Spinal cord (tissue), 10 donors: ENCODE measurements around the gene ABLIM3. TPM values are rescaled to one million over a fixed set of nuclear protein-coding genes. Genes with fewer than 3 reads are reported as not detected.

ENCODE experiments used
- DNase-seq, 6 donors: peaks; one replicate each; pipeline versions ENCODE4 v3.0.0 to v3.0.0-alpha.2; 2013 to 2015; ENCODE audit warnings: low spot score in 6 of 6, low read depth in 4 of 6
- H3K27ac ChIP-seq: one replicate; pipeline ENCODE4 v1.5.1; 2013; ENCODE audit warnings: low read depth, low read length, control low read depth
- H3K27me3 ChIP-seq: one replicate; pipeline ENCODE4 v1.6.1; 2013; ENCODE audit warnings: low read length; ENCODE audit not compliant: control insufficient read depth, insufficient read depth
- H3K36me3 ChIP-seq: one replicate; pipeline ENCODE4 v1.6.1; 2013; ENCODE audit warnings: low read length; ENCODE audit not compliant: control insufficient read depth, insufficient read depth
- H3K4me1 ChIP-seq: one replicate; pipeline ENCODE4 v1.6.1; 2013; ENCODE audit warnings: low read length; ENCODE audit not compliant: control insufficient read depth, insufficient read depth
- H3K4me3 ChIP-seq: one replicate; pipeline ENCODE4 v1.5.1; 2013; ENCODE audit warnings: low read depth, low read length, control low read depth
- H3K9me3 ChIP-seq: one replicate; pipeline ENCODE4 v1.6.1; 2013; ENCODE audit warnings: low read length; ENCODE audit not compliant: control insufficient read depth, insufficient read depth
- WGBS: methylation state at CpG from one replicate; pipeline ENCODE4 v1.1.5; 2013; ENCODE audit warnings: missing lambda C conversion rate; ENCODE audit not compliant: insufficient coverage; 5-methylcytosine and 5-hydroxymethylcytosine counted together
- polyA plus RNA-seq, 2 donors: library from polyadenylated mRNA; unstranded; fragments of 120-200 nt; gene quantifications; one replicate each; pipeline ENCODE4 v1.2.1, GENCODE V29; 2013; ENCODE audit not compliant: insufficient read length in 2 of 2
- total RNA-seq, 2 donors: library from RNA; depleted of rRNA in 1 of 2; stranded (reverse); fragments of 120-200 nt in 1 of 2; fragments of >200 nt in 1 of 2; gene quantifications; one replicate each; pipeline versions ENCODE4 v1.2.3 to v1.2.4, GENCODE V29; 2013 to 2014
- donor health status: healthy.

The ABLIM3 gene
- total and polyA plus RNA-seq, 4 donors, result 32.6 to 94.7 (median 61.3) TPM

- 55% methylated on average over 6 of the region's 10 CpGs for WGBS
- H3K9me3 ChIP-seq, result no peaks in the 10 kb centered on the region
- no peak for DNase-seq
- peaks cover 10% of the 10 kb centered on the region for H3K4me1 ChIP-seq
- no peaks in the 10 kb centered on the region for H3K36me3 ChIP-seq
- H3K27ac ChIP-seq, result no peak overlapping the region
- no peaks in the 10 kb centered on the region for H3K27me3 ChIP-seq
- H3K4me3 ChIP-seq, result no peak overlapping the region
Measured at GRCh38 chr5:149294872-149295829, 153.9 kb downstream of the ABLIM3 start.

DNA sequence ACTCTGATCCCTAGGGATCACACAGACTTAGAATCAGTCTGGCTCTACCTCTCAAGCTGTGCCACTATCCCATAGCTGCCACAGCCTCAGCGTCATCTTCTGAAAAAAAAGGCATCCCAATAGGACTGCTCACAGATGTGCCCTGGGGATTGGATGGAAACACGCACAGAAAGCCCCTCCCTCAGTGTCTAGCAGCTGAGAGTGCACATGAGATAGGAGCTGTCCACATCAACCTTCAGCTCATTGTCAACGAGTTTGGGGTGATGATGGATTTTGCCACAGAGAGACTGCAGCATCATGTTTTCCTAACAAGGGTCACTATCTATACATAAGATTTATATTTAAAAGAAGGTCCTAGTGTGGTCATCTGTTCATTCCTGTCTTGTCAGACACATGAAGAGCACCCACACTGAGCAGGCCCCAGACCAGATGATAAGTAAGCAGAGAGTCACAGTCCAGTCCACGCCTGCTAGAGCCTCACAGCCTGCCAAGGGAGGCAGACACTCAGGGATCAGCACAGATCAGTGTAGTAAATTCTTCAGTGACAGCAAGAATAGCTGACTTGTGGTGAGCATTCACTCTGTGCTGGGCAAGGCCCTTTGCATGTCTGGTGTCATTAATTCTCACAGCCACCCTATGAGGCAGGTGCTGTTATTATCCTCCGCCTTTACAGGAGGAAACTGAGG lies 156.2 kb downstream of the ABLIM3 start:
- Histone ChIP-seq H3K4me1 (peaks cover 10% of the 10 kb centered on the region), H3K9me3 (no peaks in the 10 kb centered on the region), H3K4me3 (no peak overlapping the region), H3K36me3 (no peaks in the 10 kb centered on the region), H3K27me3 (no peaks in the 10 kb centered on the region), H3K27ac (peak overlapping the region; percentile 19)
- DNase-seq, result no peak
- 93% methylated on average over 1 of the region's 5 CpGs for WGBS

- Histone ChIP-seq H3K4me3 (no peak overlapping the region), H3K9me3 (no peaks in the 10 kb centered on the region), H3K27me3 (no peaks in the 10 kb centered on the region), H3K4me1 (peaks cover 10% of the 10 kb centered on the region), H3K36me3 (no peaks in the 10 kb centered on the region), H3K27ac (peak overlapping the region; percentile 19)
- DNase-seq, result peak in 1 of 6 donors; percentile 24
- no CpG with 5 or more reads among the region's 1 CpG for WGBS
Measured at GRCh38 chr5:149298163-149298562, 156.9 kb downstream of the ABLIM3 start.

- Histone ChIP-seq H3K4me1 (peaks cover 10% of the 10 kb centered on the region), H3K4me3 (no peak overlapping the region), H3K36me3 (no peaks in the 10 kb centered on the region), H3K27ac (peak overlapping the region; percentile 36), H3K27me3 (no peaks in the 10 kb centered on the region), H3K9me3 (no peaks in the 10 kb centered on the region)
- WGBS, result 78% methylated on average over 9 of the region's 11 CpGs
- DNase-seq, result no peak
Measured at GRCh38 chr5:149298842-149299404, 157.6 kb downstream of the ABLIM3 start.

DNA sequence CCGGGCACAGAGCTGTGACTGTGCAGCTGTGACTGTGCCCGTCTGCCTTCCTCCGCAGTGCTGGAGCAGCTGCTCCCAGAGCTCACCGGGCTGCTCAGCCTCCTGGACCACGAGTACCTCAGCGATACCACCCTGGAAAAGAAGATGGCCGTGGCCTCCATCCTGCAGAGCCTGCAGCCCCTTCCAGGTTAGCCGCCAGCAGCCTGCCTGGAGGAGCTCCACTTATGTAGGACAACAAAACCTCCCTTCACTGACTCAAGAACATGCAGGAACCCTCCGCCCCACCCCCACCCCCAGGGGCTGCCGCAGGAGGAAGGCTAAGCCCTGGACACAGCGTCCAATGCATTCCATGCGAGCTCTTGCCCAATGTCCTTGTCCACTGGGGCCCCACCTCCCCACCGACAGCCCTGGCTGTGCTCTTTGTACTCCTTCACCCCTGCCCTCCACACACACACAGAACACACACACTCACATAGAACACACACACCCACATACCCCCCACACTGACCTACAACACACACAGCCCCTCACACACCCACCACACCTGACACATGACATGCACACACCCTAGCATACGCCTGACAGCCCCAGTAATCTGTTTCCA lies 158.3 kb downstream of the ABLIM3 start:
- Histone ChIP-seq H3K9me3 (no peaks in the 10 kb centered on the region), H3K27me3 (no peaks in the 10 kb centered on the region), H3K4me1 (peaks cover 13% of the 10 kb centered on the region), H3K27ac (peak overlapping the region; percentile 36), H3K36me3 (no peaks in the 10 kb centered on the region), H3K4me3 (no peak overlapping the region)
- WGBS, result 87% methylated on average over 14 of the region's 14 CpGs
- no peak for DNase-seq

DNA sequence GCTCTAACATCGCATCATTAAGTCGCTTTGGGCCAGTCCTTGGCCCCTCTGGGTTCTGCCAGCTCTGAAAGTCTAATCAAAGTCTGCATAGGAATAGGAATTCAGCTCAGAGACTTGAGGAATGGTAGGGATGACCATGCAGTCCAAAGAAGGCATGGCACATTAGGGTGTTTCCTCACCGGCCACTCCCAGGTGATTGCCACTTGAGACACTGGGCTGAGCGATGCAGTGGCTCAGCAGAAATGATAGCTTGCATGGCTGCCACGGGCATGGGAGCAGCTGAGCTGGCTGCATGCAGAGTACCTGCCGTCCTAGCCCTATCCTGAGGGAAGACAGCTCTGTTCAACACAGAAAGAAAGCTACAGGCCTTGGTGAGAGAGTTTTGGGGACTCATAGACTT lies 159.1 kb downstream of the ABLIM3 start:
- WGBS, result 93% methylated on average over 6 of the region's 6 CpGs
- H3K4me1 ChIP-seq, result peaks cover 13% of the 10 kb centered on the region
- H3K36me3 ChIP-seq, result no peaks in the 10 kb centered on the region
- no peak for DNase-seq
- no peak overlapping the region for H3K27ac ChIP-seq
- no peaks in the 10 kb centered on the region for H3K9me3 ChIP-seq
- no peaks in the 10 kb centered on the region for H3K27me3 ChIP-seq
- no peak overlapping the region for H3K4me3 ChIP-seq

DNA sequence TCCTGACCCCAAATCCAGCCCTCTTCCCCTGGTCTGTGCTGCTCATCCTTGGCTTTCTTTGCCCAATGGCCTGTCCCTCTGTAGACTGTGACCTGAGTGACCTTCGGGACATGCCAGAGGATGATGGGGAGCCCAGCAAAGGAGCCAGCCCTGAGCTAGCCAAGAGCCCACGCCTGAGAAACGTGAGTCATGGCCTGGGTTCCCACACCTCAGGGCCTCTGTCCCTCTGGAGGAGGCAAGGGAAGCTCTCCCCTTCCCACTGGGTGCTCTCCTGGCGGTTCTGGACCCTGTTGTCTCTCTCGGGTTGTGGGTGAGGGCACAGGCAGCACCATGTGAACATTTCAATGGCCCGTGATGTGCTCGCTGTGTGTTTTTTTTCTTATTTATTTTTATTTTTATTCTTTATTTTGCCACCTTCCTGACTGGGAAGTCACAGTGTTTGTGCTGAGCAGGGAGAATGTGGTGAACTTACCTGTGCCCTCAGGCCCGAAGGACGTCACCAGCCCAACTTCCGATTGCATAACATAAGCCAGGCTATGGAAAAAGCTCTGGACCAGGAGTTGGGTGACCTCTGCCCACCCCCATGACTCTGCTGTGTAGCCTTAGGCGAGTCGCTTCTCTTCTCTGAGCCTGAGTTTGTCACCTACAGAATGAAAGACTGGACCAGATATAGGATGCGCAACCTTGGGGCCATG lies 159.9 kb downstream of the ABLIM3 start:
- DNase-seq, result no peak
- no peaks in the 10 kb centered on the region for H3K27me3 ChIP-seq
- no peaks in the 10 kb centered on the region for H3K9me3 ChIP-seq
- 91% methylated on average over 9 of the region's 13 CpGs for WGBS
- H3K27ac ChIP-seq, result no peak overlapping the region
- H3K4me3 ChIP-seq, result no peak overlapping the region
- H3K36me3 ChIP-seq, result no peaks in the 10 kb centered on the region
- peaks cover 13% of the 10 kb centered on the region for H3K4me1 ChIP-seq

- H3K36me3 ChIP-seq, result no peaks in the 10 kb centered on the region
- H3K4me3 ChIP-seq, result no peak overlapping the region
- no peak overlapping the region for H3K27ac ChIP-seq
- H3K27me3 ChIP-seq, result no peaks in the 10 kb centered on the region
- no peak for DNase-seq
- peaks cover 13% of the 10 kb centered on the region for H3K4me1 ChIP-seq
- H3K9me3 ChIP-seq, result no peaks in the 10 kb centered on the region
- 79% methylated on average over 8 of the region's 8 CpGs for WGBS
Measured at GRCh38 chr5:149301744-149302380, 160.6 kb downstream of the ABLIM3 start.
